Measurements from ENCODE around the gene FAM162A. TPM values are rescaled to one million over a fixed set of nuclear protein-coding genes. Genes with fewer than 3 reads are reported as not detected.

Gene FAM162A
- total RNA-seq, 1 experiment from 2014 or later: 83.9 TPM

DNA sequence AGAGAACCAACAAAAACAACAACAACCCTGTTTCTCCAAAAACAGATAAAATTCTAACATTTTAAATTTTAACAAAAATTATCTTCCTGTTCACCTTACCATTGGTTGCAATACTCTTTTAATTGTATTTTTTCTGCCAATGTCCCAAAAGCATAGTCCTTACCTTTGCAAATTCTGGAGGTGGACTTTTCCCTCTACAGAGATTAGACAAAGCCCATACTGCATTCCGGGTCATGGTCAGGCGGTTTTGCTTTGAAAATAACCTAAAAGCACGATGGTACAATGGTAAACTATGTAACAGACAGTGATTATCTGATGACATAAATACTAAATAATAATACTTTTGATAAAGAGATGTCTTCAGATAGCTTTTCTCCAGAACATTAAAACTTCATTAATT, 67.4 kb downstream of the FAM162A start:
- DNase-seq (ENCODE audit: low spot score) (no peak), ATAC-seq (no peak)
- Mint-ChIP-seq H3K4me3 (no peak overlapping the region), H3K27me3 (ENCODE audit: low read depth) (no peaks in the 10 kb centered on the region), H3K27ac (no peak overlapping the region), H3K36me3 (peaks cover 69% of the 10 kb centered on the region), H3K4me1 (no peaks in the 10 kb centered on the region), H3K9me3 (peaks cover 15% of the 10 kb centered on the region)
- CTCF ChIA-PET: no interaction called here
- TF ChIP-seq, protein P1, sequence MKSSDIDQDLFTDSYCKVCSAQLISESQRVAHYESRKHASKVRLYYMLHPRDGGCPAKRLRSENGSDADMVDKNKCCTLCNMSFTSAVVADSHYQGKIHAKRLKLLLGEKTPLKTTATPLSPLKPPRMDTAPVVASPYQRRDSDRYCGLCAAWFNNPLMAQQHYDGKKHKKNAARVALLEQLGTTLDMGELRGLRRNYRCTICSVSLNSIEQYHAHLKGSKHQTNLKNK (CRISPR knock-in tag; IDR thresholded peaks at IDR 0.05): no peak
- no peak for TF ChIP-seq ZBTB21 (CRISPR knock-in tag; IDR thresholded peaks at IDR 0.05; ENCODE audit: borderline replicate concordance)
- no peak for TF ChIP-seq ZNF416 (CRISPR knock-in tag; IDR thresholded peaks at IDR 0.05)
- TF ChIP-seq ZNF232 (CRISPR knock-in tag; IDR thresholded peaks at IDR 0.05): no peak
- TF ChIP-seq, protein P2, sequence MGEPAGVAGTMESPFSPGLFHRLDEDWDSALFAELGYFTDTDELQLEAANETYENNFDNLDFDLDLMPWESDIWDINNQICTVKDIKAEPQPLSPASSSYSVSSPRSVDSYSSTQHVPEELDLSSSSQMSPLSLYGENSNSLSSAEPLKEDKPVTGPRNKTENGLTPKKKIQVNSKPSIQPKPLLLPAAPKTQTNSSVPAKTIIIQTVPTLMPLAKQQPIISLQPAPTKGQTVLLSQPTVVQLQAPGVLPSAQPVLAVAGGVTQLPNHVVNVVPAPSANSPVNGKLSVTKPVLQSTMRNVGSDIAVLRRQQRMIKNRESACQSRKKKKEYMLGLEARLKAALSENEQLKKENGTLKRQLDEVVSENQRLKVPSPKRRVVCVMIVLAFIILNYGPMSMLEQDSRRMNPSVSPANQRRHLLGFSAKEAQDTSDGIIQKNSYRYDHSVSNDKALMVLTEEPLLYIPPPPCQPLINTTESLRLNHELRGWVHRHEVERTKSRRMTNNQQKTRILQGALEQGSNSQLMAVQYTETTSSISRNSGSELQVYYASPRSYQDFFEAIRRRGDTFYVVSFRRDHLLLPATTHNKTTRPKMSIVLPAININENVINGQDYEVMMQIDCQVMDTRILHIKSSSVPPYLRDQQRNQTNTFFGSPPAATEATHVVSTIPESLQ (CRISPR knock-in tag; IDR thresholded peaks at IDR 0.05): no peak
- TF ChIP-seq NR2C2 (CRISPR knock-in tag; IDR thresholded peaks at IDR 0.05): no peak
- TF ChIP-seq, protein P3, sequence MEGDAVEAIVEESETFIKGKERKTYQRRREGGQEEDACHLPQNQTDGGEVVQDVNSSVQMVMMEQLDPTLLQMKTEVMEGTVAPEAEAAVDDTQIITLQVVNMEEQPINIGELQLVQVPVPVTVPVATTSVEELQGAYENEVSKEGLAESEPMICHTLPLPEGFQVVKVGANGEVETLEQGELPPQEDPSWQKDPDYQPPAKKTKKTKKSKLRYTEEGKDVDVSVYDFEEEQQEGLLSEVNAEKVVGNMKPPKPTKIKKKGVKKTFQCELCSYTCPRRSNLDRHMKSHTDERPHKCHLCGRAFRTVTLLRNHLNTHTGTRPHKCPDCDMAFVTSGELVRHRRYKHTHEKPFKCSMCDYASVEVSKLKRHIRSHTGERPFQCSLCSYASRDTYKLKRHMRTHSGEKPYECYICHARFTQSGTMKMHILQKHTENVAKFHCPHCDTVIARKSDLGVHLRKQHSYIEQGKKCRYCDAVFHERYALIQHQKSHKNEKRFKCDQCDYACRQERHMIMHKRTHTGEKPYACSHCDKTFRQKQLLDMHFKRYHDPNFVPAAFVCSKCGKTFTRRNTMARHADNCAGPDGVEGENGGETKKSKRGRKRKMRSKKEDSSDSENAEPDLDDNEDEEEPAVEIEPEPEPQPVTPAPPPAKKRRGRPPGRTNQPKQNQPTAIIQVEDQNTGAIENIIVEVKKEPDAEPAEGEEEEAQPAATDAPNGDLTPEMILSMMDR (IDR thresholded peaks at IDR 0.05): no peak
- TF ChIP-seq, protein P4, sequence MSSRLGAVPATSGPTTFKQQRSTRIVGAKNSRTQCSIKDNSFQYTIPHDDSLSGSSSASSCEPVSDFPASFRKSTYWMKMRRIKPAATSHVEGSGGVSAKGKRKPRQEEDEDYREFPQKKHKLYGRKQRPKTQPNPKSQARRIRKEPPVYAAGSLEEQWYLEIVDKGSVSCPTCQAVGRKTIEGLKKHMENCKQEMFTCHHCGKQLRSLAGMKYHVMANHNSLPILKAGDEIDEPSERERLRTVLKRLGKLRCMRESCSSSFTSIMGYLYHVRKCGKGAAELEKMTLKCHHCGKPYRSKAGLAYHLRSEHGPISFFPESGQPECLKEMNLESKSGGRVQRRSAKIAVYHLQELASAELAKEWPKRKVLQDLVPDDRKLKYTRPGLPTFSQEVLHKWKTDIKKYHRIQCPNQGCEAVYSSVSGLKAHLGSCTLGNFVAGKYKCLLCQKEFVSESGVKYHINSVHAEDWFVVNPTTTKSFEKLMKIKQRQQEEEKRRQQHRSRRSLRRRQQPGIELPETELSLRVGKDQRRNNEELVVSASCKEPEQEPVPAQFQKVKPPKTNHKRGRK (CRISPR knock-in tag; IDR thresholded peaks at IDR 0.05; ENCODE audit: borderline replicate concordance): no peak
- TF ChIP-seq KAT7 (CRISPR knock-in tag; IDR thresholded peaks at IDR 0.05; ENCODE audit: borderline replicate concordance): no peak
- TF ChIP-seq, protein P5, sequence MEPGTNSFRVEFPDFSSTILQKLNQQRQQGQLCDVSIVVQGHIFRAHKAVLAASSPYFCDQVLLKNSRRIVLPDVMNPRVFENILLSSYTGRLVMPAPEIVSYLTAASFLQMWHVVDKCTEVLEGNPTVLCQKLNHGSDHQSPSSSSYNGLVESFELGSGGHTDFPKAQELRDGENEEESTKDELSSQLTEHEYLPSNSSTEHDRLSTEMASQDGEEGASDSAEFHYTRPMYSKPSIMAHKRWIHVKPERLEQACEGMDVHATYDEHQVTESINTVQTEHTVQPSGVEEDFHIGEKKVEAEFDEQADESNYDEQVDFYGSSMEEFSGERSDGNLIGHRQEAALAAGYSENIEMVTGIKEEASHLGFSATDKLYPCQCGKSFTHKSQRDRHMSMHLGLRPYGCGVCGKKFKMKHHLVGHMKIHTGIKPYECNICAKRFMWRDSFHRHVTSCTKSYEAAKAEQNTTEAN (CRISPR knock-in tag; IDR thresholded peaks at IDR 0.05): no peak
- TF ChIP-seq ATF1 (CRISPR knock-in tag; IDR thresholded peaks at IDR 0.05): no peak
- no peak for TF ChIP-seq FOXP1 (CRISPR knock-in tag; IDR thresholded peaks at IDR 0.05; ENCODE audit: borderline replicate concordance)
- TF ChIP-seq, protein P6, sequence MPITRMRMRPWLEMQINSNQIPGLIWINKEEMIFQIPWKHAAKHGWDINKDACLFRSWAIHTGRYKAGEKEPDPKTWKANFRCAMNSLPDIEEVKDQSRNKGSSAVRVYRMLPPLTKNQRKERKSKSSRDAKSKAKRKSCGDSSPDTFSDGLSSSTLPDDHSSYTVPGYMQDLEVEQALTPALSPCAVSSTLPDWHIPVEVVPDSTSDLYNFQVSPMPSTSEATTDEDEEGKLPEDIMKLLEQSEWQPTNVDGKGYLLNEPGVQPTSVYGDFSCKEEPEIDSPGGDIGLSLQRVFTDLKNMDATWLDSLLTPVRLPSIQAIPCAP (CRISPR knock-in tag; IDR thresholded peaks at IDR 0.05): no peak
- TF ChIP-seq, protein P7, sequence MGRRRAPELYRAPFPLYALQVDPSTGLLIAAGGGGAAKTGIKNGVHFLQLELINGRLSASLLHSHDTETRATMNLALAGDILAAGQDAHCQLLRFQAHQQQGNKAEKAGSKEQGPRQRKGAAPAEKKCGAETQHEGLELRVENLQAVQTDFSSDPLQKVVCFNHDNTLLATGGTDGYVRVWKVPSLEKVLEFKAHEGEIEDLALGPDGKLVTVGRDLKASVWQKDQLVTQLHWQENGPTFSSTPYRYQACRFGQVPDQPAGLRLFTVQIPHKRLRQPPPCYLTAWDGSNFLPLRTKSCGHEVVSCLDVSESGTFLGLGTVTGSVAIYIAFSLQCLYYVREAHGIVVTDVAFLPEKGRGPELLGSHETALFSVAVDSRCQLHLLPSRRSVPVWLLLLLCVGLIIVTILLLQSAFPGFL (CRISPR knock-in tag; IDR thresholded peaks at IDR 0.05; ENCODE audit: borderline replicate concordance): no peak
- TF ChIP-seq SMAD4 (CRISPR knock-in tag; IDR thresholded peaks at IDR 0.05): no peak
- TF ChIP-seq, protein P8, sequence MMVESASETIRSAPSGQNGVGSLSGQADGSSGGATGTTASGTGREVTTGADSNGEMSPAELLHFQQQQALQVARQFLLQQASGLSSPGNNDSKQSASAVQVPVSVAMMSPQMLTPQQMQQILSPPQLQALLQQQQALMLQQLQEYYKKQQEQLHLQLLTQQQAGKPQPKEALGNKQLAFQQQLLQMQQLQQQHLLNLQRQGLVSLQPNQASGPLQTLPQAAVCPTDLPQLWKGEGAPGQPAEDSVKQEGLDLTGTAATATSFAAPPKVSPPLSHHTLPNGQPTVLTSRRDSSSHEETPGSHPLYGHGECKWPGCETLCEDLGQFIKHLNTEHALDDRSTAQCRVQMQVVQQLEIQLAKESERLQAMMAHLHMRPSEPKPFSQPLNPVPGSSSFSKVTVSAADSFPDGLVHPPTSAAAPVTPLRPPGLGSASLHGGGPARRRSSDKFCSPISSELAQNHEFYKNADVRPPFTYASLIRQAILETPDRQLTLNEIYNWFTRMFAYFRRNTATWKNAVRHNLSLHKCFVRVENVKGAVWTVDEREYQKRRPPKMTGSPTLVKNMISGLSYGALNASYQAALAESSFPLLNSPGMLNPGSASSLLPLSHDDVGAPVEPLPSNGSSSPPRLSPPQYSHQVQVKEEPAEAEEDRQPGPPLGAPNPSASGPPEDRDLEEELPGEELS (CRISPR knock-in tag; IDR thresholded peaks at IDR 0.05): no peak
- no peak for TF ChIP-seq CBFB (CRISPR knock-in tag; IDR thresholded peaks at IDR 0.05; ENCODE audit: low read depth)
- TF ChIP-seq, protein P9, sequence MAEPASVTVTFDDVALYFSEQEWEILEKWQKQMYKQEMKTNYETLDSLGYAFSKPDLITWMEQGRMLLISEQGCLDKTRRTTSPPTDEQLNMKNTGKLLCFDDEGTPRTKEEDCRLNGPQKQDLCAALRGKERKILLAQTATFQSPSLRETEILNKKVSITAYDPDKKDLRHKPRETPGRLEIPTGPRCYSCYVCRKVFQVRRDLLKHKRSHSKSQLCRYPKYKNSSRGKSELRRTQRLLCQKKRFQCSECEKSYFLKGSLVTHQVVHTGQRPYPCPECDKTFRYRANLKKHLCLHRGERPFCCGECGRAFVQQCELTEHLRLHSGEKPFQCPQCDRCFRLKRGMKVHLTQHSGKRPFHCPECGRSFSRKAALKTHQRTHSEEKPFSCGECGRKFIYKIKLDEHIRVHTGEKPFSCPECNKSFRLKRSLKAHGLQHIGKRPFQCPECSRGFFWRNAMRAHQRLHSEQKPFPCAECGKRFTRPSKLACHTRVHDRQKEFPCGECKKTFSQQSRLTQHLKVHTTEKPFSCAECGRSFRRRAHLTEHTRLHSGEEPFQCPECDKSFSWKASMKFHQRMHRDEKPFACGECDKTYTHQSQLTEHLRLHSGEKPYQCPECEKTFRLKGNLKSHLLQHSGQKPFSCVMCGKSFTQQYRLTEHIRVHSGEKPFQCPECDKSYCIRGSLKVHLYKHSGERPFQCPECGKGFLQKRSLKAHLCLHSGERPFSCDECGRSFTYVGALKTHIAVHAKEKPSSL (CRISPR knock-in tag; conservative IDR thresholded peaks at IDR 0.05): no peak
- no peak for TF ChIP-seq NFYB (CRISPR knock-in tag; conservative IDR thresholded peaks at IDR 0.05; ENCODE audit: low read depth)
- POLR2A ChIA-PET: no interaction called here

Measured in WTC11 (cell line).